ENCODE data around the gene KDM3A. TPM values are rescaled to one million over a fixed set of nuclear protein-coding genes. Genes with fewer than 3 reads are reported as not detected.
A peak's percentile ranks its signal among the peaks of the same experiment; 100 is the strongest.

Gene KDM3A
- total and polyA plus RNA-seq, 10 donors: 16.1 to 87.5 (median 45.5) TPM

GRCh38 chr2:86476918-86477317, 35.7 kb downstream of the KDM3A start:
- Histone ChIP-seq H3K4me1 (peaks cover 0 to 16% (median 0%) of the 10 kb centered on the region in 6 donors), H3K36me3 (peaks cover 0 to 100% (median 89%) of the 10 kb centered on the region in 6 donors), H3K27me3 (replicated peaks in 1 of 7) (no peaks in the 10 kb centered on the region), H3K27ac (no peak overlapping the region), H3K4me3 (no peak overlapping the region), H3K9me3 (no peaks in the 10 kb centered on the region)
- no peak for TF ChIP-seq POLR2AphosphoS5 (IDR thresholded peaks at IDR 0.05)
- no peak for TF ChIP-seq CTCF (IDR thresholded peaks at IDR 0.05 in 8 of 11, conservative IDR thresholded peaks at IDR 0.05 in 3 of 11)
- no peak for TF ChIP-seq POLR2A (IDR thresholded peaks at IDR 0.05)
- intact Hi-C loops (cut with DNase I; ENCODE audit: low total_unique reads): no loop called here
- no peak for DNase-seq
- 94 to 98% (median 97%) methylated on average over 3 of the region's 3 CpGs for WGBS, 5 donors

GRCh38 chr2:86477349-86477748, 36.2 kb downstream of the KDM3A start:
- DNase-seq: no peak
- Histone ChIP-seq H3K9me3 (no peaks in the 10 kb centered on the region), H3K27me3 (replicated peaks in 1 of 7) (no peaks in the 10 kb centered on the region), H3K4me1 (peaks cover 0 to 12% (median 0%) of the 10 kb centered on the region in 6 donors), H3K27ac (no peak overlapping the region), H3K36me3 (peaks cover 0 to 100% (median 91%) of the 10 kb centered on the region in 6 donors), H3K4me3 (no peak overlapping the region)
- intact Hi-C loops (cut with DNase I; ENCODE audit: low total_unique reads): no loop called here
- TF ChIP-seq POLR2AphosphoS5 (IDR thresholded peaks at IDR 0.05) (no peak), CTCF (IDR thresholded peaks at IDR 0.05 in 8 of 11, conservative IDR thresholded peaks at IDR 0.05 in 3 of 11) (no peak), POLR2A (IDR thresholded peaks at IDR 0.05) (no peak)

- H3K27ac ChIP-seq: no peak overlapping the region
Measured at GRCh38 chr2:86480105-86480504, 38.9 kb downstream of the KDM3A start.

GRCh38 chr2:86482034-86482433, 40.9 kb downstream of the KDM3A start:
- H3K4me1 ChIP-seq: no peaks in the 10 kb centered on the region

More at GRCh38 chr2:86480105-86480504, 38.9 kb downstream of the KDM3A start:
- no peaks in the 10 kb centered on the region for H3K27me3 ChIP-seq (replicated peaks in 1 of 7)
- H3K4me3 ChIP-seq: no peak overlapping the region
- peaks cover 2 to 100% (median 96%) of the 10 kb centered on the region in 6 donors for H3K36me3 ChIP-seq
- intact Hi-C loops (cut with DNase I; ENCODE audit: low total_unique reads): no loop called here
- TF ChIP-seq POLR2A (IDR thresholded peaks at IDR 0.05): no peak
- TF ChIP-seq POLR2AphosphoS5 (IDR thresholded peaks at IDR 0.05): peak in 1 of 3 donors; percentile 21
- WGBS, 5 donors: 70 to 87% (median 77%) methylated on average over 7 of the region's 7 CpGs
- H3K4me1 ChIP-seq: no peaks in the 10 kb centered on the region
- no peak for DNase-seq
- H3K9me3 ChIP-seq: no peaks in the 10 kb centered on the region

More at GRCh38 chr2:86482034-86482433, 40.9 kb downstream of the KDM3A start:
- no peak overlapping the region for H3K4me3 ChIP-seq
- WGBS, 5 donors: 85 to 97% (median 92%) methylated on average over 3 of the region's 3 CpGs
- TF ChIP-seq CTCF (IDR thresholded peaks at IDR 0.05 in 8 of 11, conservative IDR thresholded peaks at IDR 0.05 in 3 of 11): no peak
- TF ChIP-seq POLR2AphosphoS5 (IDR thresholded peaks at IDR 0.05): no peak
- no peak for TF ChIP-seq POLR2A (IDR thresholded peaks at IDR 0.05)
- H3K36me3 ChIP-seq: peaks cover 2 to 100% (median 98%) of the 10 kb centered on the region in 6 donors
- H3K27ac ChIP-seq: no peak overlapping the region
- no peaks in the 10 kb centered on the region for H3K9me3 ChIP-seq
- intact Hi-C loops (cut with DNase I; ENCODE audit: low total_unique reads): no loop called here
- DNase-seq: no peak
- H3K27me3 ChIP-seq (replicated peaks in 1 of 7): no peaks in the 10 kb centered on the region
